HL-60 (cell line): Measurements from ENCODE around the gene GRM2.
"Not testable (repeated sequence)": the region's sequence is repeated elsewhere in the genome, so short reads cannot be mapped to it uniquely, and the experiment has no call there.

Experiments
- DNase-seq, 2 experiments: peaks; one replicate each; pipeline ENCODE4 v3.0.0-alpha.2; 2010 to 2020; ENCODE audit warnings: low read depth in 1 of 2, low spot score in 1 of 2
- H3K27ac ChIP-seq: fragments of 250-450 bp; sonication (Bioruptor Pico); replicated peaks from 2 replicates; pipeline ENCODE4 v1.5.1; 2020; ENCODE audit warnings: mild to moderate bottlenecking, moderate library complexity
- H3K27me3 ChIP-seq: fragments of 250-450 bp; sonication (Bioruptor Pico); 2 replicates; pipeline ENCODE4 v1.5.1; 2021; ENCODE audit warnings: mild to moderate bottlenecking, moderate library complexity; ENCODE audit not compliant: insufficient read depth, poor library complexity, severe bottlenecking
- H3K4me3 ChIP-seq: replicated peaks from 2 replicates; pipeline ENCODE4 v1.5.1; 2011; ENCODE audit warnings: mild to moderate bottlenecking, control low read depth, low read length; ENCODE audit not compliant: insufficient read depth
- GABPA ChIP-seq: IDR thresholded peaks from 2 replicates; pipeline ENCODE4 v1.6.1; 2012; ENCODE audit warnings: low read depth
- POLR2AphosphoS5 ChIP-seq: IDR thresholded peaks from 2 replicates; pipeline ENCODE4 v1.6.1; 2012; ENCODE audit warnings: low read depth
- SPI1 ChIP-seq: IDR thresholded peaks from 2 replicates; pipeline ENCODE4 v1.6.1; 2012; ENCODE audit warnings: low read depth, mild to moderate bottlenecking, borderline replicate concordance
- TF ChIP-seq, protein P1 (sequence below): IDR thresholded peaks from 2 replicates; pipeline ENCODE4 v1.6.1; 2012; ENCODE audit warnings: low read depth; ENCODE audit not compliant: insufficient replicate concordance
- TF ChIP-seq, protein P2 (sequence below): IDR thresholded peaks from one replicate; pipeline ENCODE4 v1.5.1; 2011; ENCODE audit warnings: low read length, control low read depth, inconsistent platforms; ENCODE audit not compliant: insufficient read depth

GRM2 gene

DNA sequence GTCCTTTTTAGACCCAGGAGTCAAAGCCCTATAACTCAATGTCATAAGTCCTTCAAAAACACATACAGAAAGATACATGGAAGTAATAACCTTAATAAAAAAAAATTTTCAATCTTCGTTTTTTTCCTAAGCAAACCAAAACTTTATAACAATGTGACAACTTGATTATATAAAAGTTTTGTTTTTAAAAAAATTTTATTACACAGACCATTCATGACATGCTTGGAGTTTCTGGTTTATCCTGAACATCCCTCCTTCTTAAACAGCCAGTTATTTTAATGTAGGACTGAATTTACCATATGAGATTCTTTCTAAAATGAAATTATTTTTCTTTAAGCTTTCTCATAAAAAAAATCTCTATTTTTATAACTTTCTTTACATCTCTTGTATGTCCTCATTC is 41.5 kb downstream of the GRM2 start:
- H3K27ac ChIP-seq = no peak overlapping the region
- no peaks in the 10 kb centered on the region for H3K27me3 ChIP-seq
- no peak overlapping the region for H3K4me3 ChIP-seq
- no peak for TF ChIP-seq GABPA
- TF ChIP-seq SPI1 = no peak
- TF ChIP-seq, protein P1, sequence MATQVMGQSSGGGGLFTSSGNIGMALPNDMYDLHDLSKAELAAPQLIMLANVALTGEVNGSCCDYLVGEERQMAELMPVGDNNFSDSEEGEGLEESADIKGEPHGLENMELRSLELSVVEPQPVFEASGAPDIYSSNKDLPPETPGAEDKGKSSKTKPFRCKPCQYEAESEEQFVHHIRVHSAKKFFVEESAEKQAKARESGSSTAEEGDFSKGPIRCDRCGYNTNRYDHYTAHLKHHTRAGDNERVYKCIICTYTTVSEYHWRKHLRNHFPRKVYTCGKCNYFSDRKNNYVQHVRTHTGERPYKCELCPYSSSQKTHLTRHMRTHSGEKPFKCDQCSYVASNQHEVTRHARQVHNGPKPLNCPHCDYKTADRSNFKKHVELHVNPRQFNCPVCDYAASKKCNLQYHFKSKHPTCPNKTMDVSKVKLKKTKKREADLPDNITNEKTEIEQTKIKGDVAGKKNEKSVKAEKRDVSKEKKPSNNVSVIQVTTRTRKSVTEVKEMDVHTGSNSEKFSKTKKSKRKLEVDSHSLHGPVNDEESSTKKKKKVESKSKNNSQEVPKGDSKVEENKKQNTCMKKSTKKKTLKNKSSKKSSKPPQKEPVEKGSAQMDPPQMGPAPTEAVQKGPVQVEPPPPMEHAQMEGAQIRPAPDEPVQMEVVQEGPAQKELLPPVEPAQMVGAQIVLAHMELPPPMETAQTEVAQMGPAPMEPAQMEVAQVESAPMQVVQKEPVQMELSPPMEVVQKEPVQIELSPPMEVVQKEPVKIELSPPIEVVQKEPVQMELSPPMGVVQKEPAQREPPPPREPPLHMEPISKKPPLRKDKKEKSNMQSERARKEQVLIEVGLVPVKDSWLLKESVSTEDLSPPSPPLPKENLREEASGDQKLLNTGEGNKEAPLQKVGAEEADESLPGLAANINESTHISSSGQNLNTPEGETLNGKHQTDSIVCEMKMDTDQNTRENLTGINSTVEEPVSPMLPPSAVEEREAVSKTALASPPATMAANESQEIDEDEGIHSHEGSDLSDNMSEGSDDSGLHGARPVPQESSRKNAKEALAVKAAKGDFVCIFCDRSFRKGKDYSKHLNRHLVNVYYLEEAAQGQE = no peak
- no peak for DNase-seq

DNA sequence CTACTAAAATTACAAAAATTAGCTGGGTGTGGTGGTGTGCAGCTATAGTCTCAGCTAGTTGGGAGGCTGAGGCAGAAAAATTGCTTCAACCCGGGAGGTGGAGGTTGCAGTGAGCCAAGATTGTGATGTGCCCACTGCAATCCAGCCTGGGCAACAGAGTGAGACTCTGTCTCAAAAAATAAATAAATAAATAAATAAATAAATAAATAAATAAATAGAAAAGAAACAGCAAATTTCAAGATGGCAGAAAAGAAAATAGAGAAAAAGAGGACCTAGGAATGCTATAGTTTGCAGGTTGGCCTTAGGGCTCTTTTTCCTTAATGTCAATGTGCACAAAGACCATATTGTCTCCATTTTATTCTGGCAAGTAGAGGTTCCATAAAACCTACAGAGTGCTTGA is 44.0 kb downstream of the GRM2 start:
- H3K27ac ChIP-seq = no peak overlapping the region
- H3K4me3 ChIP-seq = no peak overlapping the region
- H3K27me3 ChIP-seq = no peaks in the 10 kb centered on the region
- TF ChIP-seq POLR2AphosphoS5 (no peak), GABPA (no peak), SPI1 (no peak)
- TF ChIP-seq, protein P1 = no peak
- TF ChIP-seq, protein P2, sequence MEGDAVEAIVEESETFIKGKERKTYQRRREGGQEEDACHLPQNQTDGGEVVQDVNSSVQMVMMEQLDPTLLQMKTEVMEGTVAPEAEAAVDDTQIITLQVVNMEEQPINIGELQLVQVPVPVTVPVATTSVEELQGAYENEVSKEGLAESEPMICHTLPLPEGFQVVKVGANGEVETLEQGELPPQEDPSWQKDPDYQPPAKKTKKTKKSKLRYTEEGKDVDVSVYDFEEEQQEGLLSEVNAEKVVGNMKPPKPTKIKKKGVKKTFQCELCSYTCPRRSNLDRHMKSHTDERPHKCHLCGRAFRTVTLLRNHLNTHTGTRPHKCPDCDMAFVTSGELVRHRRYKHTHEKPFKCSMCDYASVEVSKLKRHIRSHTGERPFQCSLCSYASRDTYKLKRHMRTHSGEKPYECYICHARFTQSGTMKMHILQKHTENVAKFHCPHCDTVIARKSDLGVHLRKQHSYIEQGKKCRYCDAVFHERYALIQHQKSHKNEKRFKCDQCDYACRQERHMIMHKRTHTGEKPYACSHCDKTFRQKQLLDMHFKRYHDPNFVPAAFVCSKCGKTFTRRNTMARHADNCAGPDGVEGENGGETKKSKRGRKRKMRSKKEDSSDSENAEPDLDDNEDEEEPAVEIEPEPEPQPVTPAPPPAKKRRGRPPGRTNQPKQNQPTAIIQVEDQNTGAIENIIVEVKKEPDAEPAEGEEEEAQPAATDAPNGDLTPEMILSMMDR = no peak
- DNase-seq = no peak

DNA sequence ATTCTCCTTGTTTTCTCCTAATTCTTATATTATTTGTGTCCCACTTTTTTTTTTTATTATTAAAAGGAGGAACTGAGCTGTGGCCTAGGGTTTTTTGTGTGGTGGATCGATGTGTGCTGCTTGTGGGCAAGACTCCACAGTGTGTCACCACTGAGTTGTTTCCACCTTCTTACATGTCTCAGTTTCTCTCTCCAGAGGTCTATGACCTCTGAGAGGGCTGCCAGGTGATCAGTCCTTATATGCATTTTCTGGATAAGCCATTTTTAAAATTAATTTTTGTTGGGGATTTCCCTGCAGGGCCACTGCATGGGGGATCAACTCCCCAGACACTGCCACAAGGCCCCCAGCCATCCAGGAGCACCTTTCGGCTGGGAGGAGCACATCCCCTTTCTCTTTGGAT is 44.4 kb downstream of the GRM2 start:
- DNase-seq = no peak
- no peak overlapping the region for H3K27ac ChIP-seq
- no peaks in the 10 kb centered on the region for H3K27me3 ChIP-seq
- TF ChIP-seq, protein P2 = no peak
- TF ChIP-seq, protein P1 = no peak
- no peak for TF ChIP-seq POLR2AphosphoS5
- TF ChIP-seq SPI1 = no peak
- no peak for TF ChIP-seq GABPA
- H3K4me3 ChIP-seq = no peak overlapping the region

DNA sequence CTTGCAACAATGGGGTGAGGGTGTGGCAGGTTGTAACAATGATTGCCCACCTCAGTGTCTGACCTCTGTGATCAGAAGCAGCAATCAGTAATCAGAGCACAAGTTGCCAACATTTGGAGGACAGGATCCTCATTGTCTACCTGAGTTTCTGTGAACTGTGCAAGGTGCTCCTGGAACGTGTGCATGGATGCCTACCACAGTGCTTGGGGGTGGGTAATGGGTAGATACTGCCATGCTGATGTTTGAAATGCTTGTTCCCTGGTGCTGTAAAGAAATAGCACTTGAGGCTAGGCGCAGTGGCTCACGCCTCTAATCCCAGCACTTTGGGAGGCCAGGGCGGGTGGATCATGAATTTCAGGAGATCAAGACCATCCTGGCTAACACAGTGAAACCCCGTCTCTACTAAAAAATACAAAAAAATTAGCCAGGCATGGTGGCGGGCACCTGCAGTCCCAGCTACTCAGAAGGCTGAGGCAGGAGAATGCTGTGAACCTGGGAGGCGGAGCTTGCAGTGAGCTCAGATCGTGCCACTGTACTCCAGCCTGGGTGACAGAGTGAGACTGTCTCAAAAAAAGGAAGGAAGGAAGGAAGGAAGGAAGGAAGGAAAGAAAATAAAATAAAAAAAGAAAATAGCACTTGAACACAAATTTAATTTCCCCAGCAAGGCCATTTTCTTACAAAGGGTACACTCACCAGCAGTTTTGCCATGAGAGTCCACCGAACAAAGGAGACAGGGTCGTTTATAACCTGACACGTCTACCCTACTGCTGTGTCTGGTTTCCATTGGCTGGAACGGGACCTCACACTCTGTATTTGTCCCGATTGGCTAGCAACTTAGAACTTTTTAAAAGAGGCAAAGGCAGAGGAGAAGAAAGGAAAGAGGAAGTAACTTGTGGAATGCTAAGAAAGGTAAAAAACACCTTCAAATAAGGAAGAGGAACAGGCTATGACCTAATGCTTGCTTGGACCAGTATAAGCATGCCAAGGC is 47.2 kb downstream of the GRM2 start:
- not testable (repeated sequence) for DNase-seq, H3K27ac ChIP-seq

More for the DNA sequence above, 47.2 kb downstream of the GRM2 start:
- not testable (repeated sequence) for H3K4me3 ChIP-seq, H3K27me3 ChIP-seq
